Keratinocyte (primary cell): ENCODE results near the gene HMCN1. TPM values are rescaled to one million over a fixed set of nuclear protein-coding genes. Genes with fewer than 3 reads are reported as not detected.
A peak's percentile ranks its signal among the peaks of the same experiment; 100 is the strongest.

Experiments used
- DNase-seq: peaks from one replicate; pipeline ENCODE4 v3.0.0-alpha.2; 2011; ENCODE audit warnings: low read depth, missing footprints, low spot score
- FAIRE-seq: peaks from 2 replicates; lab custom pipeline; 2011; peaks lifted over from hg19 to GRCh38; lab: Jason Lieb, UNC
- H2AFZ ChIP-seq: 2 replicates; pipeline ENCODE4 v1.6.0; 2012; ENCODE audit warnings: low read length, control low read depth, inconsistent platforms; ENCODE audit not compliant: control insufficient read depth
- H3K27ac ChIP-seq: 2 replicates; pipeline ENCODE4 v1.5.1; 2011; ENCODE audit warnings: low read length; ENCODE audit not compliant: control insufficient read depth, insufficient read depth
- H3K27me3 ChIP-seq: 3 replicates; pipeline ENCODE4 v1.6.0; 2011; ENCODE audit warnings: low read length; ENCODE audit not compliant: control insufficient read depth, insufficient read depth; ENCODE audit errors: extremely low read depth
- H3K36me3 ChIP-seq, 2 experiments: 2 replicates in 1 of 2; 3 replicates in 1 of 2; pipeline ENCODE4 v1.5.1; 2011; ENCODE audit warnings: low read length in 2 of 2, mild to moderate bottlenecking in 1 of 2; ENCODE audit not compliant: control insufficient read depth in 2 of 2, insufficient read depth in 2 of 2; ENCODE audit errors: extremely low read depth in 1 of 2
- H3K4me1 ChIP-seq: 3 replicates; pipeline ENCODE4 v1.5.1; 2011; ENCODE audit warnings: low read length; ENCODE audit not compliant: control insufficient read depth, insufficient read depth; ENCODE audit errors: extremely low read depth
- H3K4me2 ChIP-seq: 3 replicates; pipeline ENCODE4 v1.6.0; 2011; ENCODE audit warnings: low read depth, low read length; ENCODE audit not compliant: control insufficient read depth, insufficient read depth; ENCODE audit errors: extremely low read depth
- H3K4me3 ChIP-seq, 3 experiments: fragments of 200-600 bp in 1 of 3; sonication (generic) in 1 of 3; 2 replicates in 2 of 3; 3 replicates in 1 of 3; pipeline ENCODE4 v1.5.1; 2011 to 2016; ENCODE audit warnings: low read length in 3 of 3, mild to moderate bottlenecking in 3 of 3, control low read depth in 2 of 3, inconsistent platforms in 1 of 3, low read depth in 1 of 3, mixed read lengths in 1 of 3, mixed run types in 1 of 3, moderate library complexity in 1 of 3; ENCODE audit not compliant: control insufficient read depth in 2 of 3, insufficient read depth in 2 of 3; ENCODE audit errors: extremely low read depth in 1 of 3
- H3K79me2 ChIP-seq: 2 replicates; pipeline ENCODE4 v1.6.0; 2012; ENCODE audit warnings: low read length; ENCODE audit not compliant: control insufficient read depth, insufficient read depth
- H3K9ac ChIP-seq: 3 replicates; pipeline ENCODE4 v1.6.0; 2011; ENCODE audit warnings: low read length; ENCODE audit not compliant: control insufficient read depth, insufficient read depth; ENCODE audit errors: extremely low read depth
- H3K9me1 ChIP-seq: 3 replicates; pipeline ENCODE4 v1.6.0; 2011; ENCODE audit warnings: low read length; ENCODE audit not compliant: control insufficient read depth, insufficient read depth; ENCODE audit errors: extremely low read depth
- H3K9me3 ChIP-seq: 2 replicates; pipeline ENCODE4 v1.5.1; 2012; ENCODE audit warnings: low read depth, low read length; ENCODE audit not compliant: control insufficient read depth
- H4K20me1 ChIP-seq: 3 replicates; pipeline ENCODE4 v1.6.0; 2011; ENCODE audit warnings: low read length; ENCODE audit not compliant: control insufficient read depth, insufficient read depth; ENCODE audit errors: extremely low read depth
- EZH2 ChIP-seq: IDR thresholded peaks from one replicate; pipeline ENCODE4 v1.6.1; 2012; ENCODE audit warnings: inconsistent platforms, mild to moderate bottlenecking, low read length, moderate library complexity
- dilution Hi-C: fragments of 300-500 bp; cut with MboI; formaldehyde crosslinking; loops from one replicate; pipeline ENCODE4 v1.7.0; 2020; ENCODE audit warnings: low sequenced_read_pairs; ENCODE audit not compliant: extremely low pct_ligation_motif_present
- polyA plus RNA-seq, 5 experiments: library from polyadenylated mRNA; depleted of rRNA in 3 of 5; stranded (reverse) in 3 of 5; stranded (forward) in 1 of 5; unstranded in 1 of 5; fragments of >200 nt; gene quantifications; 1 replicate in 1 of 5; 2 replicates in 3 of 5; 3 replicates in 1 of 5; pipeline versions ENCODE4 v1.2.1 to v1.2.3, GENCODE V29; 2011 to 2012; ENCODE audit warnings: missing spikeins in 2 of 5, low read depth in 1 of 5, low replicate concordance in 1 of 5
- TF ChIP-seq, protein P1 (sequence below), 3 experiments: IDR thresholded peaks in 1 of 3; conservative IDR thresholded peaks in 1 of 3; optimal IDR thresholded peaks in 1 of 3; 2 replicates in 2 of 3; 3 replicates in 1 of 3; pipeline versions ENCODE3 to v1.5.1; 2011; ENCODE audit warnings: low read length in 3 of 3, mild to moderate bottlenecking in 3 of 3, moderate library complexity in 2 of 3, control low read depth in 1 of 3, inconsistent platforms in 1 of 3; ENCODE audit not compliant: insufficient read depth in 2 of 3; ENCODE audit errors: extremely low read depth in 1 of 3

Gene HMCN1
- polyA plus RNA-seq, 1 donor (not counting 4 experiments of a cell fraction or from before 2014, with no cell fraction given): 1.8 TPM

GRCh38 chr1:185916861-185917260, 182.7 kb downstream of the HMCN1 start:
- H3K9ac ChIP-seq: no peak overlapping the region
- H3K4me1 ChIP-seq: no peaks in the 10 kb centered on the region
- no peaks in the 10 kb centered on the region for H3K9me1 ChIP-seq
- H4K20me1 ChIP-seq: no peaks in the 10 kb centered on the region
- dilution Hi-C loops: no loop called here
- no peak for DNase-seq
- no peaks in the 10 kb centered on the region for H3K9me3 ChIP-seq
- H3K4me3 ChIP-seq: no peak overlapping the region
- H2AFZ ChIP-seq: no peak overlapping the region
- no peak for TF ChIP-seq EZH2
- TF ChIP-seq, protein P1, sequence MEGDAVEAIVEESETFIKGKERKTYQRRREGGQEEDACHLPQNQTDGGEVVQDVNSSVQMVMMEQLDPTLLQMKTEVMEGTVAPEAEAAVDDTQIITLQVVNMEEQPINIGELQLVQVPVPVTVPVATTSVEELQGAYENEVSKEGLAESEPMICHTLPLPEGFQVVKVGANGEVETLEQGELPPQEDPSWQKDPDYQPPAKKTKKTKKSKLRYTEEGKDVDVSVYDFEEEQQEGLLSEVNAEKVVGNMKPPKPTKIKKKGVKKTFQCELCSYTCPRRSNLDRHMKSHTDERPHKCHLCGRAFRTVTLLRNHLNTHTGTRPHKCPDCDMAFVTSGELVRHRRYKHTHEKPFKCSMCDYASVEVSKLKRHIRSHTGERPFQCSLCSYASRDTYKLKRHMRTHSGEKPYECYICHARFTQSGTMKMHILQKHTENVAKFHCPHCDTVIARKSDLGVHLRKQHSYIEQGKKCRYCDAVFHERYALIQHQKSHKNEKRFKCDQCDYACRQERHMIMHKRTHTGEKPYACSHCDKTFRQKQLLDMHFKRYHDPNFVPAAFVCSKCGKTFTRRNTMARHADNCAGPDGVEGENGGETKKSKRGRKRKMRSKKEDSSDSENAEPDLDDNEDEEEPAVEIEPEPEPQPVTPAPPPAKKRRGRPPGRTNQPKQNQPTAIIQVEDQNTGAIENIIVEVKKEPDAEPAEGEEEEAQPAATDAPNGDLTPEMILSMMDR (optimal IDR thresholded peaks at IDR 0.05 in 1 of 3, IDR thresholded peaks at IDR 0.05 in 1 of 3, conservative IDR thresholded peaks at IDR 0.05 in 1 of 3; ENCODE audit: extremely low read depth in 1 of 3, insufficient read depth in 2 of 3, low read length in 3 of 3): no peak
- H3K27me3 ChIP-seq: no peaks in the 10 kb centered on the region
- no peak overlapping the region for H3K27ac ChIP-seq
- no peak overlapping the region for H3K4me2 ChIP-seq
- FAIRE-seq: no peak
- no peaks in the 10 kb centered on the region for H3K36me3 ChIP-seq
- H3K79me2 ChIP-seq: no peaks in the 10 kb centered on the region

- dilution Hi-C loops: no loop called here
- no peaks in the 10 kb centered on the region for H3K9me1 ChIP-seq
- no peak overlapping the region for H3K27ac ChIP-seq
- no peaks in the 10 kb centered on the region for H4K20me1 ChIP-seq
- H3K4me1 ChIP-seq: no peaks in the 10 kb centered on the region
- no peaks in the 10 kb centered on the region for H3K27me3 ChIP-seq
- H3K9me3 ChIP-seq: no peaks in the 10 kb centered on the region
- no peak overlapping the region for H3K9ac ChIP-seq
- H3K4me3 ChIP-seq: no peak overlapping the region
- no peaks in the 10 kb centered on the region for H3K36me3 ChIP-seq
- TF ChIP-seq EZH2: no peak
- TF ChIP-seq, protein P1 (optimal IDR thresholded peaks at IDR 0.05 in 1 of 3, IDR thresholded peaks at IDR 0.05 in 1 of 3, conservative IDR thresholded peaks at IDR 0.05 in 1 of 3; ENCODE audit: extremely low read depth in 1 of 3, insufficient read depth in 2 of 3, low read length in 3 of 3): no peak
- no peak for DNase-seq
- H3K4me2 ChIP-seq: no peak overlapping the region
- no peak overlapping the region for H2AFZ ChIP-seq
- peak; percentile 67 for FAIRE-seq
- H3K79me2 ChIP-seq: no peaks in the 10 kb centered on the region
Observed at GRCh38 chr1:185917646-185918045, 183.5 kb downstream of the HMCN1 start.
